Activated CD8-positive, alpha-beta T cell treated with anti-CD3 and anti-CD28 coated beads for 36 hours (primary cell): Measurements from ENCODE around the gene SLC9A9. TPM values are rescaled to one million over a fixed set of nuclear protein-coding genes. Genes with fewer than 3 reads are reported as not detected.

Experiments used
- ATAC-seq: fragments of 200-7000 bp; cut with Tn5 transposase; one replicate; pipeline ENCODE4 v1.10.0; 2021; ENCODE audit warnings: mild to moderate bottlenecking, moderate library complexity
- CTCF ChIA-PET: fragments of 350-600 bp; sonication (Branson Sonifier 250); formaldehyde crosslinking; loops from one replicate; lab custom pipeline; 2021; ENCODE audit warnings: antibody characterized with exemption; lab: Charles Lee
- POLR2A ChIA-PET: fragments of 350-600 bp; sonication (Branson Sonifier 250); formaldehyde crosslinking; loops from one replicate; lab custom pipeline; 2021; ENCODE audit warnings: antibody characterized with exemption; lab: Charles Lee
- DNase-seq: peaks from one replicate; pipeline ENCODE4 v3.0.0-alpha.2; 2020
- H3K27ac Mint-ChIP-seq: one replicate; pipeline ENCODE4 v1.8.0; 2021; ENCODE audit warnings: mild to moderate bottlenecking, mixed read lengths
- H3K27me3 Mint-ChIP-seq: one replicate; pipeline ENCODE4 v1.8.0; 2021; ENCODE audit warnings: mixed read lengths
- H3K36me3 Mint-ChIP-seq: one replicate; pipeline ENCODE4 v1.8.0; 2021; ENCODE audit warnings: low read depth, mixed read lengths
- H3K4me1 Mint-ChIP-seq: one replicate; pipeline ENCODE4 v1.8.0; 2021; ENCODE audit warnings: low read depth, mixed read lengths
- H3K4me3 Mint-ChIP-seq: one replicate; pipeline ENCODE4 v1.8.0; 2021; ENCODE audit warnings: mild to moderate bottlenecking, moderate library complexity, mixed read lengths
- H3K9me3 Mint-ChIP-seq: one replicate; pipeline ENCODE4 v1.8.0; 2021; ENCODE audit warnings: mixed read lengths
- intact Hi-C: fragments of 100-400 bp; cut with micrococcal nuclease; formaldehyde crosslinking; loops from one replicate; pipeline ENCODE4 v1.10.0; 2022
- total RNA-seq, 2 experiments: library from RNA; stranded (reverse); gene quantifications; one replicate each; pipeline ENCODE4 v1.2.3, GENCODE V29; 2021
- TF ChIP-seq, protein P1 (sequence below): fragments of 200-600 bp; IDR thresholded peaks from one replicate; pipeline ENCODE4 v1.8.0; 2022; ENCODE audit warnings: antibody characterized with exemption, mild to moderate bottlenecking

The SLC9A9 gene
- total RNA-seq, 2 experiments from 2014 or later, result 1.9 to 2.2 TPM

DNA sequence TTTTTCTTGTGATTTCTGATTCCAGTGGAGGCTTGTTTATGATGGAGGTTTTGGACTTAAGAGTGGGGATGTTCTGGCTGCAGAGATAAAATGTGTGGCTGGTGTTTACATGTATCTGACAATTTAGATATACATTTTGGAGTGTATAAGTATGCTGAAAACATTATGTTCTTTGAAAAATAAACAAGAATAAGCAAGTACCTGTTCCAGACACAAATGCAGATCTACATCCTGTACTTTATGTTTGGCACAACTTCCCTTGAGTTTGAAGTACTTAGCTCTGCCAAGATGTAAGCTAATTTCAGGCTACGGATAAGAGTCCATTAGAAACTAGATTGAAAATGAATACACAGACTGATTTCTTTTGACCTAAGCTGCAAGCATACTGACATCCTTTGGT, 451.5 kb downstream of the SLC9A9 start:
- Mint-ChIP-seq H3K4me3 (no peak overlapping the region), H3K4me1 (no peaks in the 10 kb centered on the region), H3K27ac (no peak overlapping the region), H3K27me3 (no peaks in the 10 kb centered on the region), H3K36me3 (peaks cover 7% of the 10 kb centered on the region), H3K9me3 (peaks cover 5% of the 10 kb centered on the region)
- no peak for ATAC-seq
- TF ChIP-seq, protein P1, sequence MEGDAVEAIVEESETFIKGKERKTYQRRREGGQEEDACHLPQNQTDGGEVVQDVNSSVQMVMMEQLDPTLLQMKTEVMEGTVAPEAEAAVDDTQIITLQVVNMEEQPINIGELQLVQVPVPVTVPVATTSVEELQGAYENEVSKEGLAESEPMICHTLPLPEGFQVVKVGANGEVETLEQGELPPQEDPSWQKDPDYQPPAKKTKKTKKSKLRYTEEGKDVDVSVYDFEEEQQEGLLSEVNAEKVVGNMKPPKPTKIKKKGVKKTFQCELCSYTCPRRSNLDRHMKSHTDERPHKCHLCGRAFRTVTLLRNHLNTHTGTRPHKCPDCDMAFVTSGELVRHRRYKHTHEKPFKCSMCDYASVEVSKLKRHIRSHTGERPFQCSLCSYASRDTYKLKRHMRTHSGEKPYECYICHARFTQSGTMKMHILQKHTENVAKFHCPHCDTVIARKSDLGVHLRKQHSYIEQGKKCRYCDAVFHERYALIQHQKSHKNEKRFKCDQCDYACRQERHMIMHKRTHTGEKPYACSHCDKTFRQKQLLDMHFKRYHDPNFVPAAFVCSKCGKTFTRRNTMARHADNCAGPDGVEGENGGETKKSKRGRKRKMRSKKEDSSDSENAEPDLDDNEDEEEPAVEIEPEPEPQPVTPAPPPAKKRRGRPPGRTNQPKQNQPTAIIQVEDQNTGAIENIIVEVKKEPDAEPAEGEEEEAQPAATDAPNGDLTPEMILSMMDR, result no peak
- no peak for DNase-seq
- ChIA-PET CTCF (no interaction called here), POLR2A (no interaction called here)
- intact Hi-C loops, result no loop called here

DNA sequence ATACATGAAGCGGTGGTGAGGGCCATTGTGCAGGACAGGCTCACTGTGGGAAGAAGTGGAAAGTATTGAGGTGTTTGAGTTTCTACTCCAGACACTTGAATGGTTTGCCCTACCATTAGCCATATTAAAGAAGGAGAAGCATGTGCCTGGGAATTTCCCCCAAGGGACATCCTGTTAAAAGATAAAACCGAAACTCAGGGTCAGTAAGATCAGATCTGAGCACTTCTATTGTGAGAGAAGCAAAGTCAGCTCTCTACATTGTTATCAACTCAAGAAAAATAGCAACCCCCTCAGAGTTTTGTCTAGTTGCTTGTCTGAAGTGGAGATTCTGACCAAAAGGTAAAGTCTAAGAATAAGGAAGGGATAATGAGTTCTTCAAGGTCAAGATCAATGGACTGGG, 458.9 kb downstream of the SLC9A9 start:
- H3K4me3 Mint-ChIP-seq, result no peak overlapping the region

GRCh38 chr3:143387425-143387824, 460.8 kb downstream of the SLC9A9 start:
- H3K27ac Mint-ChIP-seq, result no peak overlapping the region
- intact Hi-C loops, result no loop called here
- H3K4me3 Mint-ChIP-seq, result no peak overlapping the region
- peaks cover 1% of the 10 kb centered on the region for H3K9me3 Mint-ChIP-seq
- H3K36me3 Mint-ChIP-seq, result no peaks in the 10 kb centered on the region
- ChIA-PET CTCF (interaction anchor here (0.8 kb wide), 1 partner anchor 46 kb away, joined by 3 read pairs; no protein-coding TSS in a partner anchor), POLR2A (no interaction called here)
- H3K27me3 Mint-ChIP-seq, result no peaks in the 10 kb centered on the region
- ATAC-seq (no peak), DNase-seq (no peak)
- TF ChIP-seq, protein P1, result no peak
- no peaks in the 10 kb centered on the region for H3K4me1 Mint-ChIP-seq

More for the DNA sequence above, 458.9 kb downstream of the SLC9A9 start:
- Mint-ChIP-seq H3K27me3 (no peaks in the 10 kb centered on the region), H3K4me1 (no peaks in the 10 kb centered on the region), H3K36me3 (peaks cover 5% of the 10 kb centered on the region), H3K9me3 (peaks cover 2% of the 10 kb centered on the region), H3K27ac (no peak overlapping the region)
- intact Hi-C loops, result no loop called here
- ATAC-seq, result no peak
- no peak for DNase-seq
- POLR2A ChIA-PET, result no interaction called here
- CTCF ChIA-PET, result no interaction called here
- TF ChIP-seq, protein P1, result no peak

DNA sequence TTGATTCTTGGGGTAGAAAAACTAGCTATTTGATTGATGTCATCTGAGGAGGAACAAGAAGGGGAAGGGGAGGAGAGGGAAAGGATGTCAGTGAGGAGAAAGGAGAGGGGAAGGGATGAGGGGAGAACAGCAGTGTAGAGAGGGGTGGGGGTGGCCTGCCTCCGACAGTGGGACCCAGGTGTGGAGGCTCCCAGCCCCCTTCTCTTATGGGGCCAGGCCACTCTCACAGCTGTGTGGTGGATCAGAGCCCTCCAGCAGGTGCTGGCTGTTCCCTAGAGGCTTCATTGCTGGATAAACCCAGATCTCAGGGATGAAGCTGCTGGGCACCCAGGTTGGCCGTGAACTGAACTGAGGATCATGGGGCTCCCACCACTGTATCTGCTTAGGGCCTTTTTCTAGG, 464.2 kb downstream of the SLC9A9 start:
- Mint-ChIP-seq H3K36me3 (peaks cover 4% of the 10 kb centered on the region), H3K9me3 (peaks cover 2% of the 10 kb centered on the region), H3K4me1 (no peaks in the 10 kb centered on the region), H3K27ac (no peak overlapping the region), H3K27me3 (no peaks in the 10 kb centered on the region), H3K4me3 (no peak overlapping the region)
- intact Hi-C loops, result no loop called here
- no peak for ATAC-seq
- POLR2A ChIA-PET, result no interaction called here
- DNase-seq, result no peak
- TF ChIP-seq, protein P1, result no peak
- CTCF ChIA-PET, result no interaction called here

DNA sequence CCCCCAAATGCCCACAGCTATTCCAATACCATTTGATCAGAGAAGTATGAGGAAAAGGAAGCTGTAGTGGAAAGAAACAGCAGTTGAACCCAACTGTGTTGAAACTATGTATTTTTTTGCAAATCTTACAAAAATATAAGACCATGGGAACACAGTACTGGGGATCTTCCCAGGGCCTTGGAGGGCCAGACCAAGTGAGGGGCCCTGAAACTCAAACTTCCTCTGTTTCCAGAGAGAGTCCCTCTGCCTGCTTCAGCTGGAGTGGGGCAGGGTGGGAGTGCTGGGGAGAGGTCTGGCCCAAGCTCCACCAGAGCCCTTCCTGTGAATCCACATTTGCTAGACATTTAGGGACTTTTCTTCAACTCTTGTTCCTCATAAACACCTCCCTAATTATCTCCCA, 464.8 kb downstream of the SLC9A9 start:
- ChIA-PET CTCF (no interaction called here), POLR2A (no interaction called here)
- Mint-ChIP-seq H3K27ac (no peak overlapping the region), H3K36me3 (peaks cover 4% of the 10 kb centered on the region), H3K4me3 (no peak overlapping the region), H3K27me3 (no peaks in the 10 kb centered on the region), H3K9me3 (peaks cover 2% of the 10 kb centered on the region), H3K4me1 (peaks cover 4% of the 10 kb centered on the region)
- intact Hi-C loops, result no loop called here
- ATAC-seq (no peak), DNase-seq (no peak)
- TF ChIP-seq, protein P1, result no peak
